Daoy (cell line): ENCODE results near the gene PPP1R13B. TPM values are rescaled to one million over a fixed set of nuclear protein-coding genes. Genes with fewer than 3 reads are reported as not detected.
A peak's percentile ranks its signal among the peaks of the same experiment; 100 is the strongest.

ENCODE experiments used
- DNase-seq: peaks from one replicate; pipeline ENCODE4 v3.0.0-alpha.2; 2015; ENCODE audit warnings: low read depth
- total RNA-seq: library from RNA; depleted of rRNA; stranded (reverse); fragments of >200 nt; shearing (Covaris generic); gene quantifications from 2 replicates; pipeline ENCODE4 v1.2.3, GENCODE V29; 2014

Gene PPP1R13B
- total RNA-seq, 1 experiment from 2014 or later: 7.1 TPM

DNA sequence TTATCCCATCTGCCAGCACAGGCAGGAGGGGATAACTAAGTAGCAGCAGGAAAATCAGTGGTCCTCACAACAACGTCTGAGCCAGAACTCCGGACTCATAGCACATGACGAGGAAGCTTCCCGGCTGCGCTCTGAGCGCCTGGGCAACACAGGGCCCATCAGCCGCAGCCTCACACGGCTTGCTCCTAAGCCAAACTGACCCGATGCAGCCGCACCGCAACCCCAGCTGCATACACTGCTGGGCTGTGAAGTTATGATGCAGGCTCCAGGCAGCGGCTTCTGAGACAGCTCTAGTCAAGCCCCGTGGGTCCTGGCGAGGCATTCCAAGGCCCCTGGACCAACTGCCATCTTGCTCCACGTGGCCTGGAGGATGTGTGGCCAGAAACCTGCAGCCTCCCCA, 103.7 kb downstream of the PPP1R13B start:
- DNase-seq: no peak

DNA sequence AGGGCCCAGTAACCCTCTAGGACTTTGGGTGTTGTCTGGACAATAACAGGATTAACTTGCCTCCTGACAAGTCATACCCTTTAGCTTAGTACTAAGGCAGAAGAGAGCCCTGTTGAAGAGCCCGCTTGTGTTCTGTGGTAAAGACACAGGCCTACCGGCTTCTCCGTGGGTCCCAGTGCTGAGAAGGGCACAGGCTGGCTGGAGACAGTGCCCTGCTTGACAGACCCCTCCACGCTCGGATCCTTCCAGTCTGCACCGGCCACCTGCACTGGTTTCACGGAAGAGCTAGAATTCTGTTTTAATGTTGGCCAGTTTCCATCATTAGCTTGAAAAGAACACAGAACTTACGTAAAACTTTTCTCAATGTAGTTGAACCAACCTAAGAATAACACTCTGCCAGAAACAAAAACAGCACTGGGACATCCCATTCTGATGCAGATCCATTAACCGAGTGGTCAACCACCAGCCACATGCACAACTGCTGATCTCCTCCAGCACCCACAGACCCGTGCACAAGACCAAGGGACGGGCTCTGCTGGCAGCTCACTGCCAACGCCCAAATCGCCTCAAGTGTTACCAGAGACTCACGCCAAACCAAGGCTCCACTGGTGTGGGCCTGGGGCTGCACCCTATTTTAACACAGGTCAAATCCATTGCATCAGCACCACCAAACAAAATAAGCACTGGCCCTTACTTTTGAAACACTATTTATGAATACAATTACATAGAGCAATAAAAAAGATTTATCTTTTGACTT, 104.7 kb downstream of the PPP1R13B start:
- no peak for DNase-seq

GRCh38 chr14:103741876-103742275, 105.5 kb downstream of the PPP1R13B start:
- DNase-seq: no peak

- peak; percentile 58 for DNase-seq
Measured at GRCh38 chr14:103740991-103741689, 106.2 kb downstream of the PPP1R13B start.

DNA sequence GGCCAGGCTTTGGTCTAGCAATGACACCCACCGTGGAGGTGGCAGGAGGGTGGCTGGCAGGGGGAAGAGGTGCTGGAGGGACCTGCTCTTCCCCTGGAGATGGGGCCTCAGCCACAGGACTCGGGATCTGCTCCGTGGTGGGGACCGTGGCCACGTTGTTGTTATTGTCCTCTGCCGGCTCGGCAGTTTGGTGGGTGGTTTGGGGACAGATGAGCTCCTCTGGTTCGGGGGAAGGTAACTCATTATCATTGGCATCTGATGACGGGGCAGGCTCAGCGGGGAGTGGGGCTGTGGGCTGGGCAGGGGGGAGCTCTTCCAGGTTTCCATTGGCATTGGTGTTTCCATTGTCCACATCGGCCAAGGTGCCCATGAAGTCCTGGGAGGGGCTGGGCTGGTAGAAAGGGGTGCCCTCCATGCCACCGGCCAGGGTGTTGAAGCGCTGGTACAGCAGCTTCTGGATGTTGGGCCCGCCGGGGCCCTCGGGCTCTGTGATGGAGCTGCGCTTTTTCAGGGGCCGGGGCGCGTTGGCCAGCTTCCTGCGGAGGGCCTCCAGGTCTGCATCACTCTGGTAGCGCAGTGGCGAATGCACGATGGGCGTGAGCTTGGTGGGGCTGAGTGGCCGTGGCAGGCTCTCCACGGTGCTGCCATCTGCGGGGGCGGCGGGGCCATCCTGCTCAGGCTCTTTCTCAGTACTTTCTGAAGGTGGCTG, 107.4 kb downstream of the PPP1R13B start:
- no peak for DNase-seq

- no peak for DNase-seq
Measured at GRCh38 chr14:103739466-103739792, 107.9 kb downstream of the PPP1R13B start.

DNA sequence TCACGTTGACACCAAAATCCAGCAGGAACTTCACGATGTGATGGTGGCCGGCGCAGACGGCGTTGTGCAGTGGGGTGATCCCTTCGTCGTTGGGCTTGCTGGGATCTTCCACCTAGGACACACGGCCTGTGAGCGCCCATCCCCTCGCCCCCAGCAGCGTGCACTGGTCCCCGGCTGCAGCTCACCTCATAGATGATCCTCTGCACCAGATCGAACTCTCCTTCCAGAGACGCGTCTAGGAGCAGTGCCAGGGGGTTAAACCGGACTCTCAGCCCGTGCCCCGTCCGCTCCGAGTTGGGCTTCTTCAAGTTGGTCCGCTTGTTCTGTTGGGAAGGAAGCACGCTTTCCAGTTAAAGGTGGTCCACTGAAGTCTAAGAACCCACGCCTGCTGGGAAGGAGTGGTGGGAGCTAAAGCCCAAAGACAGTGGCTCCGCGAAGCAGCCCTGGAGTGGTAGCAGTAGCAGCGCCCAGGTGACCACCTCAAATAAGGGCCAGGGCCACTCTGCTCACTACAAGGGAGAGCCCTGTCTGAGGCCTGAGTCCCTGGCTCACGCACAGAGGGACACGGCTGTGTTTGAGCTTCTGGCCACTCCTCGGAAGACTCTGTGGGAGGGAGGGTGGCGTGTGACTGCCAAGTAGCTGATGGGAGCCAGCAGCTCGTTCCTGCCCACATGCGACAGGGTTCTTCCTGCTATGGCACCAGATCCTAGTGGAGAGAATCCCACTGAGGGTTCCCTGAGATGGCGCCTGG, 108.5 kb downstream of the PPP1R13B start:
- DNase-seq: no peak

GRCh38 chr14:103738166-103738565, 109.2 kb downstream of the PPP1R13B start:
- no peak for DNase-seq

DNA sequence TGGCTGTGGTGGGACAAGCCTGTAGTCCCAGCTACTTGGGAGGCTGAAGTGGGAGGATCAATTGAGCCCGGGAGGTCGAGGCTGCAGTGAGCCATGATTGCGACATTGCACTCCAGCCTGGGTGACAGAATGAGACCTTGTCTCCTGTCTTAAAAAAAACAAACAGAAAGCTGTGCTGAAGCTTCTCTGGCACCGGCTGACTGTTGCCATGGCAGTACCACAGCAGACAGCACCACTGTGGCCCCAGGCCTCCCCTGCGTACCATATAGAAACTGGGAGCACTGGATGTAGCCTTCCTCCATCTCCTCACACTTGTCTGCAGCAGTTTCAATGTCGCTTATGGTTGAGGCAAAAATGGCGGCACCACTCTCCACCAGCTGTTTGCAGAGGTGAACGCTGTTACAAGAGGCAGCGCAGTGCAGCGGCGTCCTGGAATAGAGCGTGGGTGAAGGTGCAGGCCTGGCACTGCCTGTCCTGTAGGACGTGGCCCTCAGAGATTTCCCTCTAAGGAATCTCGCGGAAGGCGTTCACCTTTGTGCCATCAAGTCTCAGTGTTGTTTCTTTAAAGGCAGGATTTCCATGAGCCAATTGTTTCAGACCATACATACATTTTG, 109.8 kb downstream of the PPP1R13B start:
- no peak for DNase-seq

DNA sequence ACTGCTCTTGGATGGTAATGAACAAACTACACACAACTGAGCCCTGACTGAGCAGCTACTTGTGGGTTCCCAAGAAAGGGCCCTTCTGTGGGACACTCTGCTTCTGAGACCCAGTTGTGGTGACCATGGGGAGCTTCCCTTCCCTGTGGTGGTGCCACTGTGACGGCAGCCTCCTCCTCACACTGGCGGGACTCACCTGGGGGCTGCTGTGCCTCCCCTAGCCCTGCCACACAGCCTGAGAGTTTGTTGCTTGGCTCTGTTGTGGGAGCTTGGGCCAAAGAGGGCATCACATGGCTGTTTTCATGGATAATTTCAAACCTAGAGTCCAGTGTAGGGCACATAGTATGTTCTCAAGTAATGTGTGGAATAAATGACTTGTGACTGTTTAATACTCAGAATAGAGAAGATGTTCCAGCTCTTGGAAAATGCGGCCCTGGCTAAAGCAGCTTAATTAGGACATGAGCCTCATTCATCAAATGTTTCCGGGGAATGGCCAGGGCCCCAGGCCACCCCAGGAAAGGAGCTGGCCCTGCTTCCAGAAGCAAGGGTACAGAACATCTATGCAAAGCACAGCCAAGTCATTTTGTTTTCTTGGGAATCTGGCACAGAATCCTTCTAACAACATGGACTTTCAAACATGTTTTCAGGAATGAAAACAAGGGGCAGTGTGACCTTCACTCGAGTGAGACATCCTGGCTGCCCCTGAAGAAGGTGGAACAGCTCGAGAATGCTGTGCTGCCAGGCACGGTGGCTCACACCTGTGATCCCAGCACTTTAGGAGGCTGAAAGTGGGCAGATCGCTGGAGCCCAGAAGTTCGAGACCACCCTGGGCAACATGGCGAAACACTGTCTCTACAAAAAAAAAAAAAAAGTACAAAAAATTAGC, 110.6 kb downstream of the PPP1R13B start:
- no peak for DNase-seq

- DNase-seq: no peak
Measured at GRCh38 chr14:103735815-103736545, 111.4 kb downstream of the PPP1R13B start.

- DNase-seq: no peak
Measured at GRCh38 chr14:103735439-103735814, 111.9 kb downstream of the PPP1R13B start.

- no peak for DNase-seq
Measured at GRCh38 chr14:103735022-103735421, 112.4 kb downstream of the PPP1R13B start.

DNA sequence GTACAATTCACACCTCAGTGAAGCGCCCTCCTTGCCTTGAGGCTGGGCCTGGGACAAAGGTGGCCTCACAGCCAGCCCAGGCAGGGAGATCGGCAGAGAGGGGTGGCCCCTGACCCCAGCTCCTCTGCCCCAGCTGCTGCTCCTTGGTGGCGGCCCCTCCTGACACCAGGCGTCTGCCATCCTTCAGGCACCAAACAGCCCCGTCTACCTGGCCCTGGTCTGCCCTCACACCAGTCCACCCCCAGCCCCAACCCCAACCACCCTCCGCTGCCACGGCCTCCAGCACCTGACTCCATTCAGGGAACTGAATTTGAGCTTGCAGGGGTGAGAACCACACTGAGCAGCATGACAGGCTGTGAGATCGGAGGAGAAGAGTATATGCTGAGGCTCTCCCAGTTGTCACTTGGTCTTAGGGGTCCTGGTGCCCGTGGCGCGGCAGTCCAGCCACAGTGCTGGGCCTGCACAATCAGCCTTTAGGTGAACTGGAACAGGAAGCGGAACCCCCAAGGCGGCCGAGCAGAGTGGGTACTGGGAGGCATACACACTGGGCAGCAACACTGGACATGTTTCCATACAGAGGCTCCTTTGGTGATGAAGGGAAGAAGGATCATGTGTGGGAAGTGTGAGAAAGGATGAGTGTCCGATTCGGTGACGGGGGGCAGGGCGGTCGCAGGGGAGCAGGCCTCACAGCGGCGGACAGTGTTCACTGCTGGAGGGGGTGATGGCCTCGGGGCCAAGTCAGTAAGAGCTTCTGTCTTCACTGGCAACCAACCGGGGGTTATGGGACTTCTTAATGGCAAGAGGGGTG, 113.1 kb downstream of the PPP1R13B start:
- DNase-seq: no peak

DNA sequence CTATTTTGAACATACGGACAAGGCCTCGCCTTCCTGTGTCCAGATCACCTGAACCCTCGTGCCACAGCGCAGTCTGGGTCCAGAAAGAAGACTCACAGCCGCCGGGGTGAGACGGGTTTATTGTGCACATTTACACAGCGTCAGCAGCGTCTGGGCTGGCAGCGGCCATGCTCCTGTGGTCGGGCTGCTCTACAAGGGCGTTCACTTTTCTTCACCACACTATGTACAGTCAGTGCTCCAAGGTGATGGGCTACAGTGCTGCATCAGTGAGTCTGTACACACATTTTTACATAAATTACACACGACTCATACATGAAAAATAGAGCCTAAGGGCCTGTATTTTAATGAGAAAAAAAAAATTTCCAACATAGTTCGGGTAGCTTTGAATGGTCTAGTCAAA, 113.7 kb downstream of the PPP1R13B start:
- no peak for DNase-seq

- no peak for DNase-seq
Measured at GRCh38 chr14:103732868-103733620, 114.3 kb downstream of the PPP1R13B start.

GRCh38 chr14:103731916-103732867, 115.2 kb downstream of the PPP1R13B start:
- DNase-seq: no peak
